Mesendoderm (in vitro differentiated cells): ENCODE measurements around the gene MAFB.

ENCODE experiments used
- DNase-seq: peaks from one replicate; pipeline ENCODE4 v3.0.0; 2013
- H2AK5ac ChIP-seq: 2 replicates; pipeline ENCODE4 v1.6.1; 2013; ENCODE audit warnings: low read length, inconsistent platforms
- H2BK120ac ChIP-seq: 2 replicates; pipeline ENCODE4 v1.6.1; 2013; ENCODE audit warnings: low read depth, mild to moderate bottlenecking, low read length, moderate library complexity, mixed read lengths
- H2BK15ac ChIP-seq: replicated peaks from 2 replicates; pipeline ENCODE4 v1.6.1; 2013; ENCODE audit warnings: low read depth, mild to moderate bottlenecking, moderate library complexity
- H2BK5ac ChIP-seq: 2 replicates; pipeline ENCODE4 v1.6.1; 2013; ENCODE audit warnings: low read length, inconsistent platforms
- H3K18ac ChIP-seq: 2 replicates; pipeline ENCODE4 v1.6.1; 2013; ENCODE audit warnings: mild to moderate bottlenecking, low read length, mixed read lengths
- H3K23ac ChIP-seq: one replicate; pipeline ENCODE4 v1.6.1; 2013; ENCODE audit warnings: low read length
- H3K27ac ChIP-seq: 2 replicates; pipeline ENCODE4 v1.5.1; 2013; ENCODE audit warnings: low read depth, mild to moderate bottlenecking, inconsistent platforms, low read length, moderate library complexity
- H3K27me3 ChIP-seq: 2 replicates; pipeline ENCODE4 v1.6.1; 2013; ENCODE audit warnings: low read length, control low read depth, mild to moderate bottlenecking, inconsistent platforms; ENCODE audit not compliant: insufficient read depth, poor library complexity
- H3K36me3 ChIP-seq: 2 replicates; pipeline ENCODE4 v1.6.1; 2013; ENCODE audit warnings: low read length, inconsistent platforms; ENCODE audit not compliant: control insufficient read depth, insufficient read depth
- H3K4ac ChIP-seq: one replicate; pipeline ENCODE4 v1.6.1; 2013; ENCODE audit warnings: low read depth, mild to moderate bottlenecking, low read length, moderate library complexity
- H3K4me1 ChIP-seq: 2 replicates; pipeline ENCODE4 v1.6.1; 2013; ENCODE audit warnings: low read depth, low read length, inconsistent platforms; ENCODE audit not compliant: control insufficient read depth
- H3K4me2 ChIP-seq: 2 replicates; pipeline ENCODE4 v1.6.1; 2013; ENCODE audit warnings: low read length
- H3K4me3 ChIP-seq: 2 replicates; pipeline ENCODE4 v1.5.1; 2013; ENCODE audit warnings: mild to moderate bottlenecking, low read length
- H3K56ac ChIP-seq: one replicate; pipeline ENCODE4 v1.6.1; 2013; ENCODE audit warnings: low read length
- H3K79me1 ChIP-seq: 2 replicates; pipeline ENCODE4 v1.6.1; 2013; ENCODE audit warnings: low read length, inconsistent platforms
- H3K79me2 ChIP-seq: 2 replicates; pipeline ENCODE4 v1.6.1; 2013; ENCODE audit warnings: mild to moderate bottlenecking, low read length; ENCODE audit not compliant: control insufficient read depth, insufficient read depth
- H3K9ac ChIP-seq: 2 replicates; pipeline ENCODE4 v1.6.1; 2013; ENCODE audit warnings: low read length, inconsistent platforms
- H4K5ac ChIP-seq: one replicate; pipeline ENCODE4 v1.6.1; 2013; ENCODE audit warnings: low read length
- H4K8ac ChIP-seq: one replicate; pipeline ENCODE4 v1.6.1; 2013; ENCODE audit warnings: low read depth, mild to moderate bottlenecking, control low read depth, low read length, moderate library complexity
- WGBS: extraction: QIAGEN DNeasy Blood & Tissue Kit; methylation state at CpG from one replicate; pipeline ENCODE4 v1.1.7; 2013; ENCODE audit warnings: low lambda C conversion rate, missing lambda C conversion rate; ENCODE audit not compliant: insufficient coverage; ENCODE audit errors: extremely low coverage; 5-methylcytosine and 5-hydroxymethylcytosine counted together

The MAFB gene

GRCh38 chr20:40658509-40658908 is 30.5 kb downstream of the MAFB start:
- H2BK120ac ChIP-seq: no peak overlapping the region
- H2BK15ac ChIP-seq: no peak overlapping the region
- DNase-seq: no peak
- H3K23ac ChIP-seq: no peak overlapping the region
- H3K18ac ChIP-seq: no peak overlapping the region
- H3K4me3 ChIP-seq: no peak overlapping the region
- H4K8ac ChIP-seq: no peak overlapping the region
- no peak overlapping the region for H3K4me2 ChIP-seq
- no peak overlapping the region for H3K27ac ChIP-seq
- no peak overlapping the region for H4K5ac ChIP-seq
- no peak overlapping the region for H2BK5ac ChIP-seq
- H3K36me3 ChIP-seq: no peaks in the 10 kb centered on the region
- no peaks in the 10 kb centered on the region for H3K27me3 ChIP-seq
- H3K9ac ChIP-seq: no peak overlapping the region
- no peaks in the 10 kb centered on the region for H3K4me1 ChIP-seq
- H3K79me1 ChIP-seq: no peaks in the 10 kb centered on the region
- H2AK5ac ChIP-seq: no peak overlapping the region
- no CpG with 5 or more reads among the region's 3 CpGs for WGBS
- no peaks in the 10 kb centered on the region for H3K79me2 ChIP-seq
- no peak overlapping the region for H3K56ac ChIP-seq
- no peak overlapping the region for H3K4ac ChIP-seq

- Histone ChIP-seq H3K79me1 (no peaks in the 10 kb centered on the region), H3K56ac (no peak overlapping the region), H3K18ac (no peak overlapping the region), H4K8ac (no peak overlapping the region), H3K79me2 (no peaks in the 10 kb centered on the region), H2AK5ac (no peak overlapping the region), H3K27ac (no peak overlapping the region), H3K27me3 (no peaks in the 10 kb centered on the region), H3K4ac (no peak overlapping the region), H3K23ac (no peak overlapping the region), H2BK15ac (no peak overlapping the region), H3K36me3 (no peaks in the 10 kb centered on the region), H2BK120ac (no peak overlapping the region), H2BK5ac (no peak overlapping the region), H4K5ac (no peak overlapping the region), H3K4me2 (no peak overlapping the region), H3K4me1 (no peaks in the 10 kb centered on the region), H3K9ac (no peak overlapping the region), H3K4me3 (no peak overlapping the region)
- DNase-seq: no peak
- WGBS: no CpG with 5 or more reads among the region's 4 CpGs
These were observed 31.5 kb downstream of the MAFB start for GRCh38 chr20:40657526-40657925.

GRCh38 chr20:40655451-40655850 is 33.6 kb downstream of the MAFB start:
- Histone ChIP-seq H3K4me1 (no peaks in the 10 kb centered on the region), H2BK15ac (no peak overlapping the region), H4K8ac (no peak overlapping the region), H3K4me2 (no peak overlapping the region), H2AK5ac (no peak overlapping the region), H2BK5ac (no peak overlapping the region), H4K5ac (no peak overlapping the region), H3K56ac (no peak overlapping the region), H3K4ac (no peak overlapping the region), H3K27me3 (no peaks in the 10 kb centered on the region), H3K4me3 (no peak overlapping the region), H3K27ac (no peak overlapping the region), H3K9ac (no peak overlapping the region), H3K79me1 (no peaks in the 10 kb centered on the region), H3K18ac (no peak overlapping the region), H3K36me3 (no peaks in the 10 kb centered on the region), H2BK120ac (no peak overlapping the region), H3K79me2 (no peaks in the 10 kb centered on the region), H3K23ac (no peak overlapping the region)
- DNase-seq: no peak
- WGBS: no CpG with 5 or more reads among the region's 6 CpGs

GRCh38 chr20:40654876-40655275 is 34.2 kb downstream of the MAFB start:
- Histone ChIP-seq H3K27ac (no peak overlapping the region), H3K36me3 (no peaks in the 10 kb centered on the region), H3K9ac (no peak overlapping the region), H2BK5ac (no peak overlapping the region), H3K4ac (no peak overlapping the region), H3K4me2 (no peak overlapping the region), H3K79me1 (no peaks in the 10 kb centered on the region), H3K56ac (no peak overlapping the region), H3K18ac (no peak overlapping the region), H4K8ac (no peak overlapping the region), H4K5ac (no peak overlapping the region), H3K23ac (no peak overlapping the region), H3K4me3 (no peak overlapping the region), H3K4me1 (no peaks in the 10 kb centered on the region), H2BK15ac (no peak overlapping the region), H3K27me3 (no peaks in the 10 kb centered on the region), H2AK5ac (no peak overlapping the region), H2BK120ac (no peak overlapping the region), H3K79me2 (no peaks in the 10 kb centered on the region)
- no peak for DNase-seq
- no CpG with 5 or more reads among the region's 4 CpGs for WGBS

- WGBS: no CpG with 5 or more reads among the region's 8 CpGs
- H2BK5ac ChIP-seq: no peak overlapping the region
- no peak overlapping the region for H3K4ac ChIP-seq
- no peak overlapping the region for H3K23ac ChIP-seq
- no peak overlapping the region for H2BK120ac ChIP-seq
- no peaks in the 10 kb centered on the region for H3K79me2 ChIP-seq
- no peaks in the 10 kb centered on the region for H3K36me3 ChIP-seq
- no peak overlapping the region for H3K18ac ChIP-seq
- no peak overlapping the region for H2AK5ac ChIP-seq
- no peak overlapping the region for H3K4me2 ChIP-seq
- H3K4me3 ChIP-seq: no peak overlapping the region
- H2BK15ac ChIP-seq: no peak overlapping the region
- H4K8ac ChIP-seq: no peak overlapping the region
- H3K9ac ChIP-seq: no peak overlapping the region
- no peak overlapping the region for H3K27ac ChIP-seq
- no peaks in the 10 kb centered on the region for H3K79me1 ChIP-seq
- no peaks in the 10 kb centered on the region for H3K27me3 ChIP-seq
- H3K56ac ChIP-seq: no peak overlapping the region
- no peak overlapping the region for H4K5ac ChIP-seq
- DNase-seq: no peak
- H3K4me1 ChIP-seq: no peaks in the 10 kb centered on the region
These were observed 36.5 kb downstream of the MAFB start for GRCh38 chr20:40652441-40652987.

- H4K8ac ChIP-seq: no peak overlapping the region
- H3K4me1 ChIP-seq: no peaks in the 10 kb centered on the region
- no peak overlapping the region for H3K27ac ChIP-seq
These were observed 37.9 kb downstream of the MAFB start for GRCh38 chr20:40651151-40651550.

More at GRCh38 chr20:40651151-40651550, 37.9 kb downstream of the MAFB start:
- Histone ChIP-seq H3K9ac (no peak overlapping the region), H3K23ac (no peak overlapping the region), H3K36me3 (no peaks in the 10 kb centered on the region), H3K27me3 (no peaks in the 10 kb centered on the region), H3K79me1 (no peaks in the 10 kb centered on the region), H2BK15ac (no peak overlapping the region), H3K56ac (no peak overlapping the region), H2BK5ac (no peak overlapping the region), H3K4me2 (no peak overlapping the region), H4K5ac (no peak overlapping the region), H2BK120ac (no peak overlapping the region), H3K4me3 (no peak overlapping the region), H3K4ac (no peak overlapping the region), H2AK5ac (no peak overlapping the region), H3K18ac (no peak overlapping the region), H3K79me2 (no peaks in the 10 kb centered on the region)
- no peak for DNase-seq
- no CpG with 5 or more reads among the region's 2 CpGs for WGBS
